Measurements from ENCODE around the gene GCSAML.
"Not testable (repeated sequence)": the region's sequence is repeated elsewhere in the genome, so short reads cannot be mapped to it uniquely, and the experiment has no call there.

Gene GCSAML

GRCh38 chr1:247548769-247549182 is at the start of gene GCSAML:
Gene GCSAML (plus strand): TSS chr1:247549134. CDS start chr1:247549192, 58 bp downstream.
- DNase-seq = no peak

- DNase-seq = no peak
These were observed 48.1 kb upstream of the GCSAML start for GRCh38 chr1:247500865-247501264.

GRCh38 chr1:247506831-247507230 is 42.1 kb upstream of the GCSAML start:
- DNase-seq = no peak

- no peak for DNase-seq
These were observed 30.9 kb upstream of the GCSAML start for GRCh38 chr1:247517795-247518612.

DNA sequence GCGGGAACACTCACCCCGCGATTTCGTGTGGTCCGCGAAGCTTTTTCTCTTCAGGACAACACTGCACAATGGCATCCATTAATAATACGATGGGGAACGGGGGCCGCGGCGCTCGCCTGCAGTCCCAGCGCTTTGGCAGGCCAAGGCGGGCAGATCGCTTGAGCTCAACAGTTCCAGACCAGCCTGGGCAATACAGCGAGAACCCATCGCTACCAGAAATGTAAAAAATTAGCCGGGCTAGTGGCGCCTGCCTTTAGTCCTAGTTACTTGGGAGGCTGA is 30.4 kb upstream of the GCSAML start:
- no peak for DNase-seq

GRCh38 chr1:247521886-247522285 is 27.0 kb upstream of the GCSAML start:
- not testable (repeated sequence) for DNase-seq

DNA sequence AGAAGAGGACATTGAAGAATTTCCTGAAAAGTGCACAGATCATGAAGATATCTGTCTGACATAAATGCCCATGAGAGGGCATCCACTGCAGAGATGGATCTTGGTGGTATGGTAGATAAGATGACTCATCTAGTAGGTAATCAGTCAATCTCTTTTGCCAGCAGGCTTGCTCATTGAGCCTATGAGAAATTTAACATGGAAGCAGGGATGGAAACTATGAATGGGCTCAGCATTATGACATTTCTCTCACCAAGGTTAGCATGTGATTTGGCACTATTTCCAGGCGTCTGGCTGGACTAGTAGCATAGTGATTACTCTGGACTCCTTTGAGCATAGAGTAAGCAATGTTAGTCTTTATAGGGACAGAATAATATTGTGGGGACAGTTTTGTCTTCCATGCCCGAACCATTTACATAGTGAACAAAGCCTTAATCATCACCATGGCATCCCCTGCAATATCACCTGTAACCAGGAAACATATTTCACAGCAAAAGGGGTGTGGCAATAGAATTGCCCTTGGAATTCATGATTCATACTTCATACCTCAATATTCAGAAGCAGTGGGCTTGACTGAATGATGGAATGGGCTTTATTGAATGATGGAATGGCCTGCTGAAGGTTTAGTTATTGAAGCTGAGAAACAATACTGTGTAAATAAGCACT is 20.0 kb upstream of the GCSAML start:
- DNase-seq = no peak

GRCh38 chr1:247529771-247530355 is 19.1 kb upstream of the GCSAML start:
- no peak for DNase-seq

DNA sequence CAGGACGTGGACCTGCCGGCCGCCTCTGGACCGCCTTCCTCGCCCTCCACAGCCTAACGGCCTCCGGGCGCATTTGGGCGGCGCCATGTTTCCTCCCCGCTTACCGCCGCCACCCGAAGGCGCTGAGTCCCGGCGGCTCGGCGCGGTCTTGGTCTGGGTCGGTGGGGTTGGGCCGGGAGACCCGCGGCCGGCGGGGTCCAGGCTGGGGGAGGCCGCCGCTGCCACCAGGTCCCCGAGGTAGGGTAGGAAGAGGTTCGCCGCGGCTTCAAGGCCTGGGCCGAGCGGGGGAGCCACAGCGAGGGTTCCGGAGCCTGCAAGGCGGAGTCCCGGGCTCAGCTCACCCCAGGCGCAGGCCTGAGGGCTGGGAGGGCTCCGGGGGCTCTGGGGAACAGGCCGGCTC is 18.1 kb upstream of the GCSAML start:
- DNase-seq = no peak

GRCh38 chr1:247531937-247532336 is 17.0 kb upstream of the GCSAML start:
- DNase-seq = no peak

DNA sequence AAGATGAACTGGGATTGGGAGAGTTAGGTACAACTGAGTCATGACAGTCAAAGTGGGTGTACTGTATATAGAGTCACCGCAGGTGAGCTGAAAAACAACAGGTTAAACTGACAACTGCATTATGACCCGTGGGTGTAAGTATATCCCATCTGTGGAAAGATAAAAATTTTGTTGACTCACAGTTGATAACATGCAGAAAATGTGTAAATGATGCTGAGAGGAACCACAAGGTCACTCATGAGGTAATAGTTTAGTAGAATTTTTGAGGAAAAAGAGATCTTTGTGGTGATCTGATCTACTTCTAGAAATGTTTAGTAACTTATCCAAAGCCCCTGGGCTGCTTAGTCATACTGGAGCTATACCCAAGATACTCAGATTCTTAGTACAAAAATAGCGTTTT is 13.5 kb upstream of the GCSAML start:
- no peak for DNase-seq

DNA sequence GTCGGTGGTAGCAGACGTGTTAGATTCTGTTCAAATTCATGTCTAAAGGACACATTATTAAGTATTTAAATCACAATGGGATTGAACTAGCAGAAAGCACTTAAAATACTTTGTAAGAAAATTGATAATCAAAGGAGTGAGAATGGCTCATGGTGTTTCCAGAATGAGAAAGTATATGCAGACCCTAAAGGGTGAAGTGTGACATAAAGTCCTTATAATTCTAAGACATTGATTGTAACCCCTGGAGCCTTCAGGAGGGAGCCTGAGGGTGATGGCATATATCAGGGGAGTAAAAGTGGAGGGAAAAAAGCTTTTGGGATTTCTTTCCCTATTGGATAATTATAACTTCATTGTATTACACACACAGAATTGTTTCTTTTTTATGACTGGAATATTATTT is 12.6 kb upstream of the GCSAML start, which contains the start of gene OR2C3:
Gene OR2C3 (minus strand): TSS at position 101 of the 400 bp plus-strand sequence. CDS start 3,929 bp downstream, outside the sequence.
- no peak for DNase-seq

GRCh38 chr1:247538561-247538960 is 10.4 kb upstream of the GCSAML start:
- DNase-seq = no peak

DNA sequence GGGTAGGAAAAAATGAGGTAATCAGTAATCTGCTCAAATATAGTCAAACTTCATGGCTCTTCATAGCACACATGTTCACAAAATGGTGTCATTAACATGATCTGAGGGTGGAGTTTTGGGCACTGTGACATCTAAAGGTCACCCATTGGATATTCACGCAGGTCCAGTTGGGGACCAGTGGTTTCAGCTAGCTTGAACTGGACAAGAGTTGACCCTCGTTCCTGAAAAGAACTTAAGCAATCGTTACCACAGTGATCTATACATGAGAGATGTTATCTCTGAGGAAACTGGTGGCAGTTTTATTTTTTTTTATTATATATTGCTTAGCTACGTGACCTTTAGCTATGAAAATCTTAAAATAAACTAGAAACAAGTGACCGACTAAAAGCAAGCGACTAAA is 9.7 kb upstream of the GCSAML start:
- DNase-seq = no peak

- DNase-seq = no peak
These were observed 8.4 kb upstream of the GCSAML start for GRCh38 chr1:247540581-247540980.

DNA sequence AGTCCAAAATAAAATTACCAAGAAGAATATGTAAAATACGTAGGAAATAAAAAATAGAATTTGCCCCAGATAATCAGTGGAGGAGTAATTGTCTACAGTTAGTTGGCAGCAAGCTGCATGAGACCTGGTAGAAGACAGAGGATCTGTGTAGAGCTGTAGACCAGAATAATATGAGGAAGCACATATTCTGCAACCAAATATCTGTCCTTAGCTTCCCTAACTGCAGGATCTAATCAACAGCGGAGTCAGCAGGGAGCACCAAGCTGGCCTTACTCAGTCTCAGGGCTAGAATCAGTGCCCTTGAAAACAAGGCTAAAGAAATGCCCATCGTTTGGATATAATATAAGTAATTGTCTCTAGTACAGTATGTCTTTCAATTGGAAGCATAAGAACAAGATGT is 6.1 kb upstream of the GCSAML start:
- DNase-seq = no peak

DNA sequence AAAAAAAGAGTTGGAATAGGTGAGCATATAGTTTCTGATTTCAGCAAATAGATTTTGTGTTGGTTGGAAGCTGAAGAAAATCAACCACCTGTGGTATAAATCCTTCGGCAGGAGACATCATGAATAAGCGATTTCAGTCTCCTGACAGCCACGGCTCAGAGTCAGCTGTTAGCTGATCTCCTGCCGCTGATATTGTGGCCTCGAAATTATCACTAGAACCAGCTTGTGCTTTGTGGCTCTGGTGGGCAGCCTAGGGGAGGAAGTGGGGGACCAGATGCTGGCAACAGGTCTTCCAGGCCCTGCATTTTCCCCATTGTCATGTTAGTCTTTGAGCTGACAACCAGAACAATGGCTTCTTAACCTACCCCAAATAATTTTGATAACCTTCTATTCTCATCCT is 842 bp upstream of the GCSAML start:
- no peak for DNase-seq

DNA sequence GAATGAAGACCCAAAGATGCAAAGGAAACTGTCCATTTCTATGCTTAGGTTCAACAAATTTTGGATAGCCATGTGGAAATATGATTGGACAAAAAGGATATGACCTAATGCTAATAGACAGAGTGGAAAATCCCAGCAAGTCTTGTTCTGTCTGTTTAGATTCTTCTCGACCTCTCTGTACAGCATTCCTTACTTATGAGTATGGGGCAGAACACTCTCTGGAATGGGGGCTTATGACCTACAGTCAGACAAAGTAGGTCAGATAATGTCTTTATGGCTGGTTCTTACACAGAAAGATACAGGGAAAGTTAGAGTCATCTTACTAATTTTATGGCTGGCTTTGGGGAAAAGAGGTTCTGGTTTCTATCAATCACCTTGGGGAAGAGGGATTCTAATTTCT is 2.8 kb downstream of the GCSAML start:
- no peak for DNase-seq

DNA sequence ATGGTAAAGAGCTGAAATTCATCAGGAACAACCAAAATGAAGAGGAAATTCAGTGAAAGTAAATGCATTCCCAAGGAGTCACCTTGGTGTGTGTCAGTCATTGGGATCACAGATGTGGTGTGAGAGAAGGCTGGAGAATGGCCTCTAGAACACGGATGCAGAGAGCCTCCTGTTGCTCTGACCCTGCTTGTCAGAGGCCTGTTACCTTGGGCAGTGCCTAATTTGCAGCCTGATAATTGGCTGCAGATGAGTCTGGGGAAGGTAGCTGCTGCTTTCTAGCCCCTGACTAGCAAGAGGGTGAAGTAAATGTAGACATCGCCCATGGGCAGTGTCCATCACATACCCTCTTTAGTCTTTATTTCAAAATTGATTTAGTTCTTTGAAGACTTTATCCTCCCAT is 3.3 kb downstream of the GCSAML start:
- no peak for DNase-seq

GRCh38 chr1:247557926-247558674 is 9.2 kb downstream of the GCSAML start:
- no peak for DNase-seq

- DNase-seq = no peak
These were observed 12.8 kb downstream of the GCSAML start for GRCh38 chr1:247561711-247562110.

GRCh38 chr1:247562198-247562597 is 13.3 kb downstream of the GCSAML start:
- DNase-seq = no peak

- DNase-seq = no peak
These were observed 25.3 kb downstream of the GCSAML start for GRCh38 chr1:247574236-247574635.

DNA sequence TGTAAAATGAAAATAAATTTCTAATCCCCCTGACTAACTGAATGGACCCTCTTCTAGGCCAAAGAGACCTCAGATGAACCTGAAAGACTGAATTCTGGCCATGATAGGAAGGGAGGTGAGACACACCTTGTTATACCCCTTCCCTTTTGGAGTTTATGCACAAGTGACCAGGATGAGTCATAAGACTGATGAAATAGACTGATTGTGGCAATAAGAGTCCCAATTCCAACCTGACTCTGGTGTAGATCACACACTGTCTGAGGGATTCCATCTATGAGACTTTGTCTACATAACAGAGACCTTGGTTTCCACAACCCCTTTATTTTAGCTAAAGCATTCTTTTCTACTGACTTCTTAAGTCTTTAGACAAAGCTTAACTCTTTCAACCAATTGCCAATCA is 25.7 kb downstream of the GCSAML start:
- DNase-seq = no peak
